Bone marrow (tissue), 2 donors: ENCODE data around the gene PRSS36.
"Not testable (repeated sequence)": the region's sequence is repeated elsewhere in the genome, so short reads cannot be mapped to it uniquely, and the experiment has no call there.

Experiments used
- DNase-seq, 2 donors: peaks; one replicate each; lab custom pipeline; 2025; lab: John Stamatoyannopoulos, UW

Gene PRSS36

GRCh38 chr16:31141489-31142108 is 8.3 kb downstream of the PRSS36 start:
- peak in 1 of 2 donors; percentile 50 for DNase-seq

GRCh38 chr16:31141071-31141469 is 8.8 kb downstream of the PRSS36 start:
- DNase-seq = not testable (repeated sequence)

- no peak for DNase-seq
Measured at GRCh38 chr16:31138621-31139578, 11.0 kb downstream of the PRSS36 start.

GRCh38 chr16:31136822-31137499 is 12.9 kb downstream of the PRSS36 start:
- DNase-seq = not testable (repeated sequence)

- no peak for DNase-seq
Measured at GRCh38 chr16:31136287-31136662, 13.6 kb downstream of the PRSS36 start.

- no peak for DNase-seq
Measured at GRCh38 chr16:31135535-31136286, 14.2 kb downstream of the PRSS36 start, which contains the start of gene PRSS8. PRSS8 (minus strand) TSS chr16:31135727; CDS start chr16:31135498, 229 bp downstream.

- DNase-seq = no peak
Measured at GRCh38 chr16:31134625-31135534, 15.0 kb downstream of the PRSS36 start.

GRCh38 chr16:31134091-31134571 is 15.7 kb downstream of the PRSS36 start:
- no peak for DNase-seq

GRCh38 chr16:31133046-31133501 is 16.8 kb downstream of the PRSS36 start:
- no peak for DNase-seq

- DNase-seq = no peak
Measured at GRCh38 chr16:31132303-31132979, 17.4 kb downstream of the PRSS36 start.

- DNase-seq = no peak
Measured at GRCh38 chr16:31131841-31132271, 18.0 kb downstream of the PRSS36 start.

- DNase-seq = no peak
Measured at GRCh38 chr16:31131416-31131815, 18.4 kb downstream of the PRSS36 start.

GRCh38 chr16:31130899-31131298 is 19.0 kb downstream of the PRSS36 start:
- no peak for DNase-seq

GRCh38 chr16:31130336-31130891 is 19.5 kb downstream of the PRSS36 start:
- DNase-seq = no peak

- DNase-seq = peak in 1 of 2 donors; percentile 62
Measured at GRCh38 chr16:31129568-31130335, 20.1 kb downstream of the PRSS36 start.

GRCh38 chr16:31128711-31129567 is 20.9 kb downstream of the PRSS36 start:
- DNase-seq = peak; percentile 59 to 78

- DNase-seq = no peak
Measured at GRCh38 chr16:31127182-31127581, 22.7 kb downstream of the PRSS36 start.

- no peak for DNase-seq
Measured at GRCh38 chr16:31125844-31126243, 24.0 kb downstream of the PRSS36 start.
